ENCODE data around the gene PLPPR2.

PLPPR2 gene

GRCh38 chr19:11361771-11362731 lies 6.8 kb downstream of the PLPPR2 start:
- H3K36me3 ChIP-seq (ENCODE audit: control insufficient read depth, insufficient read depth, low read length), result no peaks in the 10 kb centered on the region
- no peak overlapping the region for H3K27ac ChIP-seq (ENCODE audit: low read depth, low read length)
- H3K4me1 ChIP-seq (ENCODE audit: control insufficient read depth, insufficient read depth, low read length), result peaks cover 6% of the 10 kb centered on the region; the same call in 1 of the 2 replicates
- no peaks in the 10 kb centered on the region for H3K9me3 ChIP-seq (ENCODE audit: control insufficient read depth, insufficient read depth, low read depth, low read length)
- H3K27me3 ChIP-seq (ENCODE audit: control insufficient read depth, insufficient read depth, low read length), result peaks cover 36% of the 10 kb centered on the region
- H3K9ac ChIP-seq (ENCODE audit: low read length), result no peak overlapping the region
- H3K4me3 ChIP-seq (ENCODE audit: low read depth, low read length), result peak overlapping the region; percentile 61

- Histone ChIP-seq H3K27ac (ENCODE audit: low read depth, low read length) (no peak overlapping the region), H3K27me3 (ENCODE audit: control insufficient read depth, insufficient read depth, low read length) (peaks cover 21% of the 10 kb centered on the region), H3K36me3 (ENCODE audit: control insufficient read depth, insufficient read depth, low read length) (peaks cover 5% of the 10 kb centered on the region), H3K4me3 (ENCODE audit: low read depth, low read length) (no peak overlapping the region), H3K9me3 (ENCODE audit: control insufficient read depth, insufficient read depth, low read depth, low read length) (no peaks in the 10 kb centered on the region), H3K4me1 (ENCODE audit: control insufficient read depth, insufficient read depth, low read length) (peaks cover 6% of the 10 kb centered on the region; the same call in 1 of the 2 replicates), H3K9ac (ENCODE audit: low read length) (no peak overlapping the region)
Observed at GRCh38 chr19:11363881-11364280, 8.6 kb downstream of the PLPPR2 start.

GRCh38 chr19:11364296-11364904 lies 9.2 kb downstream of the PLPPR2 start:
- Histone ChIP-seq H3K36me3 (ENCODE audit: control insufficient read depth, insufficient read depth, low read length) (peaks cover 5% of the 10 kb centered on the region), H3K4me3 (ENCODE audit: low read depth, low read length) (no peak overlapping the region), H3K9ac (ENCODE audit: low read length) (no peak overlapping the region), H3K9me3 (ENCODE audit: control insufficient read depth, insufficient read depth, low read depth, low read length) (no peaks in the 10 kb centered on the region), H3K4me1 (ENCODE audit: control insufficient read depth, insufficient read depth, low read length) (peaks cover 6% of the 10 kb centered on the region; the same call in 1 of the 2 replicates), H3K27ac (ENCODE audit: low read depth, low read length) (no peak overlapping the region), H3K27me3 (ENCODE audit: control insufficient read depth, insufficient read depth, low read length) (peaks cover 16% of the 10 kb centered on the region)

GRCh38 chr19:11364935-11365334 lies 9.7 kb downstream of the PLPPR2 start:
- Histone ChIP-seq H3K9me3 (ENCODE audit: control insufficient read depth, insufficient read depth, low read depth, low read length) (no peaks in the 10 kb centered on the region), H3K36me3 (ENCODE audit: control insufficient read depth, insufficient read depth, low read length) (peaks cover 5% of the 10 kb centered on the region), H3K27ac (ENCODE audit: low read depth, low read length) (no peak overlapping the region), H3K27me3 (ENCODE audit: control insufficient read depth, insufficient read depth, low read length) (peaks cover 13% of the 10 kb centered on the region), H3K4me1 (ENCODE audit: control insufficient read depth, insufficient read depth, low read length) (peaks cover 6% of the 10 kb centered on the region; the same call in 1 of the 2 replicates), H3K4me3 (ENCODE audit: low read depth, low read length) (no peak overlapping the region), H3K9ac (ENCODE audit: low read length) (no peak overlapping the region)

GRCh38 chr19:11365557-11366117 lies 10.4 kb downstream of the PLPPR2 start:
- H3K9me3 ChIP-seq (ENCODE audit: control insufficient read depth, insufficient read depth, low read depth, low read length), result no peaks in the 10 kb centered on the region
- peaks cover 8% of the 10 kb centered on the region for H3K27me3 ChIP-seq (ENCODE audit: control insufficient read depth, insufficient read depth, low read length)
- no peak overlapping the region for H3K27ac ChIP-seq (ENCODE audit: low read depth, low read length)
- H3K9ac ChIP-seq (ENCODE audit: low read length), result no peak overlapping the region
- peaks cover 5% of the 10 kb centered on the region for H3K36me3 ChIP-seq (ENCODE audit: control insufficient read depth, insufficient read depth, low read length)
- H3K4me3 ChIP-seq (ENCODE audit: low read depth, low read length), result no peak overlapping the region
- H3K4me1 ChIP-seq (ENCODE audit: control insufficient read depth, insufficient read depth, low read length), result peaks cover 6% of the 10 kb centered on the region; the same call in 1 of the 2 replicates

- Histone ChIP-seq H3K27me3 (ENCODE audit: control insufficient read depth, insufficient read depth, low read length) (no peaks in the 10 kb centered on the region), H3K27ac (ENCODE audit: low read depth, low read length) (no peak overlapping the region)
Observed at GRCh38 chr19:11367528-11367927, 12.3 kb downstream of the PLPPR2 start.

GRCh38 chr19:11370744-11371143 lies 15.5 kb downstream of the PLPPR2 start:
- H3K4me1 ChIP-seq (ENCODE audit: control insufficient read depth, insufficient read depth, low read length), result peaks cover 9% of the 10 kb centered on the region
- no peak overlapping the region for H3K27ac ChIP-seq (ENCODE audit: low read depth, low read length)
- H3K9ac ChIP-seq (ENCODE audit: low read length), result no peak overlapping the region
- H3K36me3 ChIP-seq (ENCODE audit: control insufficient read depth, insufficient read depth, low read length), result peaks cover 5% of the 10 kb centered on the region
- H3K27me3 ChIP-seq (ENCODE audit: control insufficient read depth, insufficient read depth, low read length), result no peaks in the 10 kb centered on the region
- H3K4me3 ChIP-seq (ENCODE audit: low read depth, low read length), result no peak overlapping the region
- H3K9me3 ChIP-seq (ENCODE audit: control insufficient read depth, insufficient read depth, low read depth, low read length), result no peaks in the 10 kb centered on the region

More at GRCh38 chr19:11367528-11367927, 12.3 kb downstream of the PLPPR2 start:
- H3K9me3 ChIP-seq (ENCODE audit: control insufficient read depth, insufficient read depth, low read depth, low read length), result no peaks in the 10 kb centered on the region
- peaks cover 5% of the 10 kb centered on the region for H3K36me3 ChIP-seq (ENCODE audit: control insufficient read depth, insufficient read depth, low read length)
- no peak overlapping the region for H3K4me3 ChIP-seq (ENCODE audit: low read depth, low read length)
- 0 out of 2 replicates have a peak, but pooled peaks cover 2% of the 10 kb centered on the region for H3K4me1 ChIP-seq (ENCODE audit: control insufficient read depth, insufficient read depth, low read length)
- H3K9ac ChIP-seq (ENCODE audit: low read length), result no peak overlapping the region

- no peaks in the 10 kb centered on the region for H3K9me3 ChIP-seq (ENCODE audit: control insufficient read depth, insufficient read depth, low read depth, low read length)
- H3K4me1 ChIP-seq (ENCODE audit: control insufficient read depth, insufficient read depth, low read length), result peaks cover 10% of the 10 kb centered on the region
- no peaks in the 10 kb centered on the region; the same call in 1 of the 2 replicates for H3K36me3 ChIP-seq (ENCODE audit: control insufficient read depth, insufficient read depth, low read length)
- H3K27ac ChIP-seq (ENCODE audit: low read depth, low read length), result no peak overlapping the region
- H3K9ac ChIP-seq (ENCODE audit: low read length), result no peak overlapping the region
- H3K4me3 ChIP-seq (ENCODE audit: low read depth, low read length), result peak overlapping the region; percentile 78; the same call in 1 of the 2 replicates
- no peaks in the 10 kb centered on the region for H3K27me3 ChIP-seq (ENCODE audit: control insufficient read depth, insufficient read depth, low read length)
Observed at GRCh38 chr19:11373166-11373884, 18.1 kb downstream of the PLPPR2 start.

- H3K27ac ChIP-seq (ENCODE audit: low read depth, low read length), result no peak overlapping the region
- no peaks in the 10 kb centered on the region; the same call in 1 of the 2 replicates for H3K36me3 ChIP-seq (ENCODE audit: control insufficient read depth, insufficient read depth, low read length)
- peak overlapping the region; percentile 78 for H3K4me3 ChIP-seq (ENCODE audit: low read depth, low read length)
- H3K9ac ChIP-seq (ENCODE audit: low read length), result no peak overlapping the region
- no peaks in the 10 kb centered on the region for H3K9me3 ChIP-seq (ENCODE audit: control insufficient read depth, insufficient read depth, low read depth, low read length)
- H3K4me1 ChIP-seq (ENCODE audit: control insufficient read depth, insufficient read depth, low read length), result peaks cover 10% of the 10 kb centered on the region
- no peaks in the 10 kb centered on the region for H3K27me3 ChIP-seq (ENCODE audit: control insufficient read depth, insufficient read depth, low read length)
Observed at GRCh38 chr19:11373885-11374432, 18.7 kb downstream of the PLPPR2 start.

GRCh38 chr19:11374433-11375142 lies 19.4 kb downstream of the PLPPR2 start, which contains the start of gene SWSAP1:
Gene SWSAP1, plus strand, starts transcription at chr19:11374666. Its CDS starts 15 bp downstream, at chr19:11374681.
- Histone ChIP-seq H3K4me3 (ENCODE audit: low read depth, low read length) (peak within 1 kb of the TSS; percentile 78), H3K27me3 (ENCODE audit: control insufficient read depth, insufficient read depth, low read length) (no peaks in the 10 kb centered on the region), H3K36me3 (ENCODE audit: control insufficient read depth, insufficient read depth, low read length) (no peaks in the 10 kb centered on the region), H3K9me3 (ENCODE audit: control insufficient read depth, insufficient read depth, low read depth, low read length) (no peaks in the 10 kb centered on the region), H3K27ac (ENCODE audit: low read depth, low read length) (peak within 1 kb of the TSS; percentile 75), H3K9ac (ENCODE audit: low read length) (peak within 1 kb of the TSS; percentile 90), H3K4me1 (ENCODE audit: control insufficient read depth, insufficient read depth, low read length) (peaks cover 10% of the 10 kb centered on the region)
